GM10266 (cell line): ENCODE results near the gene PRLR.

Experiments
- DNase-seq: peaks from one replicate; pipeline ENCODE4 v3.0.0; 2012; ENCODE audit errors: extremely low spot score
- CTCF ChIP-seq: IDR thresholded peaks from 2 replicates; pipeline ENCODE4 v1.5.1; 2012; ENCODE audit warnings: mild to moderate bottlenecking, low read depth; ENCODE audit not compliant: control insufficient read depth, insufficient read depth; ENCODE audit errors: missing control alignments

The PRLR gene

GRCh38 chr5:35242702-35243258, 12.5 kb upstream of the PRLR start:
- TF ChIP-seq CTCF = no peak

GRCh38 chr5:35240892-35241291, 10.6 kb upstream of the PRLR start:
- no peak for TF ChIP-seq CTCF
- DNase-seq = no peak

More at GRCh38 chr5:35242702-35243258, 12.5 kb upstream of the PRLR start:
- DNase-seq = no peak

- DNase-seq = no peak
- TF ChIP-seq CTCF = no peak
Measured at GRCh38 chr5:35239911-35240610, 9.8 kb upstream of the PRLR start.

GRCh38 chr5:35239476-35239875, 9.2 kb upstream of the PRLR start:
- TF ChIP-seq CTCF = no peak
- no peak for DNase-seq

GRCh38 chr5:35237580-35238376, 7.5 kb upstream of the PRLR start:
- DNase-seq = no peak

GRCh38 chr5:35236770-35237169, 6.5 kb upstream of the PRLR start:
- no peak for DNase-seq
- no peak for TF ChIP-seq CTCF

More at GRCh38 chr5:35237580-35238376, 7.5 kb upstream of the PRLR start:
- no peak for TF ChIP-seq CTCF
